HEK293 (cell line): Measurements from ENCODE around the gene COL19A1.

Source experiments
- CTCF ChIP-seq: fragments of 450-650 bp; formaldehyde crosslinking; IDR thresholded peaks from 2 replicates; pipeline ENCODE4 v1.5.1; 2016; ENCODE audit warnings: missing biosample characterization, missing genetic modification characterization
- ZBTB1 ChIP-seq: fragments of 450-650 bp; formaldehyde crosslinking; IDR thresholded peaks from 2 replicates; pipeline ENCODE4 v1.5.1; 2016; ENCODE audit warnings: missing biosample characterization, missing genetic modification characterization
- ZNF558 ChIP-seq: fragments of 450-650 bp; formaldehyde crosslinking; IDR thresholded peaks from 2 replicates; pipeline ENCODE4 v1.5.1; 2016; ENCODE audit warnings: missing biosample characterization, missing genetic modification characterization

DNA sequence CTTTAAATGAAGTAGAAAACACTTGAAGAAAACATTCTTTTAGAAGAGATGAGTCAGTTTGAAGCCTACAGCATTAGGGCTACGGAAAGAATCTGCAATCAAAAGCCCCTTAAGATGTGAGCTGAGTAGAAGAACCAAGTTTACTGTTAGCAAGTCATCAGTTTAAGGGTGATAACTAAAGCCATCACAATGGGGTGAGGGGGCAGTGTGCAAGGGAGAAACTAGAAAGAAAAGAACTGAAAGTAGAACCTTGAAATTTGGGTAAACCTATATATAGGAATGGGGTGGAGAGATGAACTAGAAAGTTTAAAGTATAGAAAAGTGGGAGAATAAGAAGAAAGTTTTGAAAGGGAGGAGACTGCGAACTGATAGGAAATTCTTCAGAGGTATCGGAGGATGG lies 212.9 kb downstream of the COL19A1 start:
- TF ChIP-seq ZNF558 (tag by site-specific recombination) (no peak), ZBTB1 (tag by site-specific recombination) (no peak), CTCF (tag by site-specific recombination) (no peak)
